BE2C (cell line): Measurements from ENCODE around the gene IQSEC3.
"Not testable (repeated sequence)": the region's sequence is repeated elsewhere in the genome, so short reads cannot be mapped to it uniquely, and the experiment has no call there.

Experiments
- DNase-seq: peaks from one replicate; pipeline ENCODE4 v3.0.0-alpha.2; 2020
- H3K27me3 ChIP-seq: fragments of 250-450 bp; sonication (Bioruptor Pico); 2 replicates; pipeline ENCODE4 v1.5.1; 2020; ENCODE audit warnings: mild to moderate bottlenecking
- H3K36me3 ChIP-seq: fragments of 250-450 bp; sonication (Bioruptor Pico); 2 replicates; pipeline ENCODE4 v1.5.1; 2020; ENCODE audit warnings: mild to moderate bottlenecking
- H3K4me1 ChIP-seq: fragments of 250-450 bp; sonication (Bioruptor Pico); 2 replicates; pipeline ENCODE4 v1.5.1; 2020
- H3K4me3 ChIP-seq: 2 replicates; pipeline ENCODE4 v1.5.1; 2011; ENCODE audit warnings: low read depth, low read length
- H3K9me3 ChIP-seq: fragments of 250-450 bp; sonication (Bioruptor Pico); 2 replicates; pipeline ENCODE4 v1.5.1; 2020
- TF ChIP-seq, protein P1 (sequence below): IDR thresholded peaks from 2 replicates; pipeline ENCODE4 v1.5.1; 2012; ENCODE audit warnings: mild to moderate bottlenecking, low read depth, low read length

The IQSEC3 gene

DNA sequence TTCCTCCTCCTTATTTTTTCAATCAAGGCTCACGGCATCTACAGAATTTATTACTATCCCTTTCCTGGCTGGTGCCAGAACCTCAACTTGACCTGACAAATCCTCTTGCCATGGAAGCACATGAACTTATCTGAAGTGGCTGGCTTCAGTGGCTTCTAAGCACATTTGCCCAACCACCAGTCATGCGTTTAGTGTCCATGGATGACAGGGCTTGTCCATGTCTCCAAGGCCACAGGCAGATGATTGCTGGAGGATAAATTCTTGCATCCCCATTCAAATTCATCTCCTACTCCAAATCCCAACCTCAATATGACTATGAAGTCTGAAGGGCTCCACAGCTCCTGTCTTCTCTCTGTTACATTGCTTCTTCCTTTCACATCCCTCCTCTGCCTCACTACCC is 4.0 kb downstream of the IQSEC3 start:
- not testable (repeated sequence) for H3K27me3 ChIP-seq, H3K4me3 ChIP-seq, H3K36me3 ChIP-seq

DNA sequence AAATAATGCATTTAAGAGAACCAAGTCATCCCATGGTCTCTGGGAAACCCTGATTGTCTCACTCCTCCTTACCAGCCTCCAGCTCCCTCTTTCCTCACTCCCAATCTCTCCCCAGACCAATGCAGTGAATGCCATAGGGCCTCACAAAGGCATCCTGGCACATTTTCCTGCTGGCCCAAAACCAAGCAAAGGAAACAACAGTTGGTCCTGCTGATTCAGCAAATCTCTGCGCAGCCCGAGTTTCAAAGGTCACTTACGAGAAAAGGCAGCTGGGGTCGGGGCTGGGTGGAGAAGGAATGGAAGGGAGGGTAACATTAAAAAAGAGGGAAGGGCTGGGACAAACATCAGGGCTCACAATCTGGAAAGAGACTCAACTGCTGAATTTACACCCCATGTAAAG is 5.5 kb downstream of the IQSEC3 start:
- H3K36me3 ChIP-seq, H3K9me3 ChIP-seq, H3K4me3 ChIP-seq, H3K27me3 ChIP-seq, DNase-seq, H3K4me1 ChIP-seq: not testable (repeated sequence)

More for the DNA sequence above, 4.0 kb downstream of the IQSEC3 start:
- H3K9me3 ChIP-seq, H3K4me1 ChIP-seq, DNase-seq: not testable (repeated sequence)

DNA sequence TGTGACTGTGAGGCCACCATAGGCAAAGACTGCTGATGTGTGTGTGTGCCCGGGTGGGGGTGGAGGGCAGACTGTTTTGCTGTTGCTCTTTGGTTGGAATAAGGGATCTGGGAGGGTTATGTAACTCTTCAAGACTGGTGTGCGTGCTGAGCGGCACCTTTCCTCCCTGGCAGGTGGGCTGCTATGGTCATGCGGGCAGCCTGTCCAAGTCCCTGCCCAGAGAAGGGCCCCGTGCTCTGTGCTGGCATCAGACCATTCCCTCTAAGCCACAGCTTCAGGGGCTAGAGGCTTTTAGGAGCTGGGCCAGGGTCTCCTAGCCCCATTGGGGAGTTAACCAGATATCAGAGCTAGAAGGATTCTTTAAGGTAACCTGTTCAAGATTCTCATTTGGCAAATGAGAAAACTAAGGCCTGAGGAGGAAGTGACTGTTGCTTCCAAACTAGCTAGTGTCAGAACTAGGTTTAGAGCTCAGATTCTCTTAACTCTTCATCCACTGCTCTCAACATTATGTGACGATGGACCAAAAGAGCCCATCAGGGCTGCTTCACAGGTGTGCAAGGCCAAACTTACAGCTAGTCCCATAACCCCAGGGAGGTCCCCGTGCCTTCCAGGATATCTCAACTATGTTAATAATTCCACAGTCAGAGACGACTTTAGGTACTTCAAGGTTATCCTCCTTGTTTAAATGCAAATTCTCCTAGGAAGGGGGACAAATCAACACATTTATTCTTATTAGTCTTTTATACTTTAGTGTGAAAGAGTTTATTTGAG is 8.0 kb downstream of the IQSEC3 start:
- not testable (repeated sequence) for H3K4me3 ChIP-seq

DNA sequence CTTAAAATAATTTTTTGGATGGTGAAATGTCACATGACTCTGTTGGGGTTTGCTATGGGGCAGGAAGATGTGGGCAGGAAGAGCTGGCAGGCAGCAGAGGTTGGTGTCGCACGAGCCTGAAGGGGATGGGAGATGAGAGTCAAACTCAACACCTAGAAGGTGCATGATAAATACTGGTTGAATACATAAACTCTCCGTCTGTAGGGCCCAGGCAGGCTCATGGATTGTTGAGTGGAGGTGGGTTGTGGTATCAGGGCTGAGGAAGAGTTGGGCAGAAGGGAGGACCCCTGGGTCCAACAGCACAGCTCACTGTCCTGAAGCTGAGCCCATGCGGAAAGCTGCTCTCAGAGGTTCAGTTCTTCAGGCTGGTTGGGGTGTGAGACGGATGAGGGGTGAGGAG is 9.0 kb downstream of the IQSEC3 start:
- not testable (repeated sequence) for H3K4me3 ChIP-seq, H3K36me3 ChIP-seq, DNase-seq, H3K27me3 ChIP-seq, H3K4me1 ChIP-seq, H3K9me3 ChIP-seq

More for the DNA sequence above, 8.0 kb downstream of the IQSEC3 start:
- H3K9me3 ChIP-seq, H3K27me3 ChIP-seq, H3K4me1 ChIP-seq, DNase-seq, H3K36me3 ChIP-seq: not testable (repeated sequence)

DNA sequence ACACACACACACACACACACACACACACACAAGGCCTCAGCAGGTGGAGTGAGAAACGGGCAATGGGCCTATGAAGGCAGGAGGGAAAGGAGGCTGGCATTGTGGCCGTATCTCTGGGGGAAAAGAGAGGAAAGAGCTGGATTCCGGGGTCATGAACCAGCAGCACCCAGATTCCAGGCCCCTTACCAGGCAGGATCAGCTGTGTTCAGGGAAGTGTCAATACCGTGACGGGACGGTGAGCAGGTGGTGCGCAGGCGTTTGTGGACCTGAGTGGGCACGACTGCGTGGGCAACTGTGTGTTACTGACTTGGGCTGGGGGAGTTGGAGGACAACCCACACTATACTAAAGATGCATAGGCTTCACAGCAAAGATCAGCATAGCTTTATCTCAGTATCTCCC is 9.5 kb downstream of the IQSEC3 start:
- H3K4me1 ChIP-seq, H3K9me3 ChIP-seq, H3K4me3 ChIP-seq, H3K36me3 ChIP-seq, DNase-seq, H3K27me3 ChIP-seq: not testable (repeated sequence)

DNA sequence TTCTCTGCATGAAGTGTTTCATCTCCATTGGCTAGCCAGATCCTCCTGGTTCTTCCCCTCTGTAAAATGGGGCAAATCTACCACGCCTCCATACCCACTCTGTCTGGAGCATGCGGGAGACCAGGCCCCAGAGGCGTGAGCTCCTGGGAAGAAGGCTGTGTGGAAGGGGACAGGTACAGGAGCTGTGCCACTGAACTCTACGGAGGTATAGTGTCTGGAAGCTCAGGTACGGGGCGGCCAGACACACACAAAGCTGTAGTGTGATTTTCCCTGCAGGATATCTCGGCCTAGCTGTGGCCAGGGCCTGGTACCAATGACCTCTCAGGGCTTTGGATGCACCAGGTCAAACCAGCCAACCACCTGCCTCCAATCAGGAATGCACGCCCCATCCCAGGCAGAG is 10.0 kb downstream of the IQSEC3 start:
- not testable (repeated sequence) for DNase-seq, H3K36me3 ChIP-seq, H3K4me1 ChIP-seq, H3K4me3 ChIP-seq, H3K9me3 ChIP-seq, H3K27me3 ChIP-seq

DNA sequence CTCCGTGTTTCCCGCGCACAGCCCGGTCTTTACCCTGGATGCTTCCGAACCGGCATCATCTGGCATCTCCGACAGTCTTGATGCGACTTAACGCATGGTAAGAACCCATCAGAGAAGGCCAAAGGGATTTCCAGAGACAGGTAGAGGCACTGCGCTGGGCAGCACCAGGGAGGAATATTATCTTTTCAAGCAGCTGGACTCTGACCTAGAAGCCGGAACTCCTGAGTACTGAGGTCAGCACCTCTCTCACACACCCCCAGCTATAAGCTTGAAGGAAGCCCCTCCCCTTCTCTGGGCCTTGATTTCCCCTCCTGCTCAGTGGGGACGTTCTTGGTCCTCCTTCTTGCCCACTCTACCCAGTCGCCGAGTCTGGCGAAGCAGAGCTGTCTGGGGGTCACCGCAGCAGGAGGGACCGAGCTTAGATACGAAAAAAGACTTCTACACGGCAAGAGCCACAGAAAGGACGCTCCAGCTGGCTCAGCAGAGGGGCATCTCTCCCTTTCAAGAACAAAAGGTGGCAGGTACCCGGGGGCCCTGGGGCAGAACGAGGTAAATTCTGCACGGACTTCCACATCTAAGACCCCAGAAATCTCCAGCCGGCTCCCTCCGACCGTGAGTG is 10.6 kb downstream of the IQSEC3 start:
- not testable (repeated sequence) for H3K36me3 ChIP-seq, DNase-seq, H3K4me3 ChIP-seq, H3K27me3 ChIP-seq, H3K4me1 ChIP-seq, H3K9me3 ChIP-seq

DNA sequence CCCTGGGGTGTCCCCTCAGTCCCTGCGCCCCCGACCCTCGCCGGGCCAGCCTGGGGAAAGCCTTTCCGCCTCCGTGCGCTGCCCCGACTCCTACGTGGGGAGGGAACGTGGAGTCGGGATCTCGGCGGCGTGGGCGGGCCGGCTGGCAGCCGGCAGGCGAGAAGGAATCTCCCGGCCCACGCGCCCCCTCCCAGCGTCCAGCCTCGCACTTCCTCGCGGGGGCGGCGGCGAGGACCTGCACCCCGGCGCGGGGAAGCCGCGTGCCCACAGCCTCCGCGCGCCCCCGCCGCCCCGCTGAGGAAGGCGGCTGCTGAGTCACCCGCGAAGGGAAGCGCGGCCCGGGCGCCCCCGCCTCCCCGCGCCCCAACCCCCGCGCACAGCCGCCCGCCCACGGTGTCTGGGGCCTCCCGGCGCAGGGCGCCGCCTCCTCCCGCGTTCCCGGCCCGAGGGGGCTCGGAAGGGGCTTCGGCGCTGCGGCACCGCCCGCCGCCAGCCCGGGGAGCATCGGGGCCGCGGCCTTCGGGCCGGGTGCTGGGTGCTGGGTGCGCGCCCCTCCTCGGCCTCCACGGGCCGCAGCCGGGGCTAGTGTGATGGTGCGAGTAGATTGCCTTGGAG is 11.3 kb downstream of the IQSEC3 start:
- not testable (repeated sequence) for DNase-seq, H3K9me3 ChIP-seq, H3K36me3 ChIP-seq, H3K4me1 ChIP-seq, H3K27me3 ChIP-seq, H3K4me3 ChIP-seq

DNA sequence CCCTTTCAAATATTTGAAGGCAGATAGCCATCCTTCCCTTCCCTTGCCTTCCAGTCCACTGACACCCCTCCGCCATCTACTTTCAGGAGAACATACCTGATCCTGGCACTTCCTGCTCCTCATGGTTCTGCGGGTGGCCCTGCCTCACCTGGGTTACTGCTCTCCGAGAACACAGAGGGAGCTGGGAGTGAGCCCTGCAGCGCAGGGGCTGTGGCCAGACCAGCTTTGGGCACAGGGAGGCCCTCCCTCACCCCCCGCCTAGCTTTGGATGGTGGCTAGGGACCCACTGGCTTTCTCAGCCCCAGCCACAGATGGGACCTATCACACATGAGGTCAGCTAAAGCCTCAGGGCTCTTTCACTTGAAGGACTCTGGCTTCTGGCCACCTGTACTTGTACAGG is 12.4 kb downstream of the IQSEC3 start:
- H3K9me3 ChIP-seq = no peaks in the 10 kb centered on the region
- TF ChIP-seq, protein P1, sequence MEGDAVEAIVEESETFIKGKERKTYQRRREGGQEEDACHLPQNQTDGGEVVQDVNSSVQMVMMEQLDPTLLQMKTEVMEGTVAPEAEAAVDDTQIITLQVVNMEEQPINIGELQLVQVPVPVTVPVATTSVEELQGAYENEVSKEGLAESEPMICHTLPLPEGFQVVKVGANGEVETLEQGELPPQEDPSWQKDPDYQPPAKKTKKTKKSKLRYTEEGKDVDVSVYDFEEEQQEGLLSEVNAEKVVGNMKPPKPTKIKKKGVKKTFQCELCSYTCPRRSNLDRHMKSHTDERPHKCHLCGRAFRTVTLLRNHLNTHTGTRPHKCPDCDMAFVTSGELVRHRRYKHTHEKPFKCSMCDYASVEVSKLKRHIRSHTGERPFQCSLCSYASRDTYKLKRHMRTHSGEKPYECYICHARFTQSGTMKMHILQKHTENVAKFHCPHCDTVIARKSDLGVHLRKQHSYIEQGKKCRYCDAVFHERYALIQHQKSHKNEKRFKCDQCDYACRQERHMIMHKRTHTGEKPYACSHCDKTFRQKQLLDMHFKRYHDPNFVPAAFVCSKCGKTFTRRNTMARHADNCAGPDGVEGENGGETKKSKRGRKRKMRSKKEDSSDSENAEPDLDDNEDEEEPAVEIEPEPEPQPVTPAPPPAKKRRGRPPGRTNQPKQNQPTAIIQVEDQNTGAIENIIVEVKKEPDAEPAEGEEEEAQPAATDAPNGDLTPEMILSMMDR = no peak
- H3K4me1 ChIP-seq = no peaks in the 10 kb centered on the region
- H3K4me3 ChIP-seq = no peak overlapping the region
- no peak for DNase-seq
- H3K27me3 ChIP-seq = no peaks in the 10 kb centered on the region
- H3K36me3 ChIP-seq = no peaks in the 10 kb centered on the region

DNA sequence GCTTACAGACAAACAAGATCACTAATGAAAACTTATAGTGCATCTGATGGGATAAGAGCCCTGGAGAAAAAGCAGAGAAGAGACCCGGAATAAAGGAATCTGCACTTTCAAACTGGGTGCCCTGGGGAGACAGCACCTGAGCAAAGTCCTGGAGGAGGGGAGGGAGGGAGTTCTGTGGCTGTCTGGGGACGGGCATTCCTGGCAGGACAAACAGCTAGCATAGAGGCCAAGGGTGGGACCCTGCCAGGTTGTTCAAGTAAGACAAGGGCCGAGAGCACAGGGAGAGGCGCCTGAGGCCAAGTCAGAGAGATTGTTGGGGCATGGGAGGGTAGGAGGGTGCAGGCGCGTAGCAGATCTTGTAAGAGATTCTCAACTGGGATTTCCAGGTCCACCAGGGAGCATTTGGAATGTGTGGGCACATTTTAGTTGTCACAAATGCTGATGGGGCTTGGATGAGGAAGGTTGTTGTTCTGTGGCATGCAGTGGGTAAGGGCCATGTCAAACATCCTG is 14.2 kb downstream of the IQSEC3 start:
- Histone ChIP-seq H3K4me1 (no peaks in the 10 kb centered on the region), H3K36me3 (no peaks in the 10 kb centered on the region), H3K4me3 (no peak overlapping the region), H3K27me3 (no peaks in the 10 kb centered on the region), H3K9me3 (no peaks in the 10 kb centered on the region)
- TF ChIP-seq, protein P1 = no peak
- no peak for DNase-seq
